ENCODE measurements around the gene SLC44A5.
"Not testable (repeated sequence)": the region's sequence is repeated elsewhere in the genome, so short reads cannot be mapped to it uniquely, and the experiment has no call there.

GRCh38 chr1:75354267-75354666 lies 256.6 kb downstream of the SLC44A5 start:
- TF ChIP-seq CTCF, POLR2A (IDR thresholded peaks at IDR 0.05): not testable (repeated sequence)

Data from breast epithelium (tissue), 3 donors.